ENCODE measurements around the gene WIPF1.

Gene WIPF1

GRCh38 chr2:174510583-174511189 lies 86.9 kb downstream of the WIPF1 start (continued):
- TF ChIP-seq KLF7 (tag by site-specific recombination; IDR thresholded peaks at IDR 0.05; ENCODE audit: borderline replicate concordance) (no peak), GLI2 (tag by site-specific recombination; IDR thresholded peaks at IDR 0.05; ENCODE audit: borderline replicate concordance, low read depth) (no peak), ZNF626 (tag by site-specific recombination; IDR thresholded peaks at IDR 0.05) (peak; percentile 62; the same call in 1 of the 2 replicates), ZNF248 (tag by site-specific recombination; IDR thresholded peaks at IDR 0.05) (no peak), ZNF221 (tag by site-specific recombination; IDR thresholded peaks at IDR 0.05; ENCODE audit: borderline replicate concordance) (0 out of 2 replicates have a peak, but pooled peaks have one; percentile 62), SCRT1 (tag by site-specific recombination; IDR thresholded peaks at IDR 0.05; ENCODE audit: borderline replicate concordance) (no peak), ZBTB48 (tag by site-specific recombination; IDR thresholded peaks at IDR 0.05) (no peak), ZNF239 (tag by site-specific recombination; IDR thresholded peaks at IDR 0.05) (no peak), ZBTB49 (tag by site-specific recombination; IDR thresholded peaks at IDR 0.05; ENCODE audit: low read depth) (no peak), ZNF280C (tag by site-specific recombination; IDR thresholded peaks at IDR 0.05) (no peak), ZSCAN4 (tag by site-specific recombination; IDR thresholded peaks at IDR 0.05) (no peak), ZNF530 (tag by site-specific recombination; IDR thresholded peaks at IDR 0.05; ENCODE audit: low read depth) (no peak), ZNF510 (tag by site-specific recombination; IDR thresholded peaks at IDR 0.05; ENCODE audit: insufficient replicate concordance) (peak; percentile 49), ZNF792 (tag by site-specific recombination; IDR thresholded peaks at IDR 0.05) (no peak), ZBTB1 (tag by site-specific recombination; IDR thresholded peaks at IDR 0.05) (no peak), MYNN (tag by site-specific recombination; IDR thresholded peaks at IDR 0.05; ENCODE audit: borderline replicate concordance) (no peak), ZNF518A (tag by site-specific recombination; conservative IDR thresholded peaks at IDR 0.05; ENCODE audit: low read depth) (peak; percentile 53), YY2 (tag by site-specific recombination; IDR thresholded peaks at IDR 0.05) (no peak), CTCF (tag by site-specific recombination; IDR thresholded peaks at IDR 0.05) (no peak), ZNF549 (tag by site-specific recombination; IDR thresholded peaks at IDR 0.05) (0 out of 2 replicates have a peak, but pooled peaks have one; percentile 47), ZNF580 (tag by site-specific recombination; IDR thresholded peaks at IDR 0.05) (no peak), ZNF555 (tag by site-specific recombination; conservative IDR thresholded peaks at IDR 0.05) (0 out of 2 replicates have a peak, but pooled peaks have one; percentile 7), ZNF707 (tag by site-specific recombination; IDR thresholded peaks at IDR 0.05) (no peak), ZNF214 (tag by site-specific recombination; IDR thresholded peaks at IDR 0.05; ENCODE audit: borderline replicate concordance) (no peak), ZNF433 (tag by site-specific recombination; IDR thresholded peaks at IDR 0.05; ENCODE audit: low read depth) (no peak)
